Peyer's patch (tissue), 4 donors: ENCODE measurements around the gene MRNIP.

Experiments
- POLR2A ChIP-seq, 2 donors: fragments of 450-650 bp; IDR thresholded peaks; one replicate each; pipeline ENCODE4 v1.5.1; 2017; ENCODE audit warnings: antibody characterized with exemption in 2 of 2, mild to moderate bottlenecking in 2 of 2, moderate library complexity in 2 of 2
- TF ChIP-seq, protein P1 (sequence below), 6 experiments: fragments of 450-650 bp in 4 of 6; fragments of 200-600 bp in 2 of 6; sonication (generic) in 1 of 6; IDR thresholded peaks; one replicate each; pipeline ENCODE4 v1.5.1; 2017 to 2019; ENCODE audit warnings: antibody characterized with exemption in 6 of 6, mild to moderate bottlenecking in 3 of 6, moderate library complexity in 1 of 6

GRCh38 chr5:179791881-179792611 is 66.6 kb downstream of the MRNIP start:
- TF ChIP-seq, protein P1, sequence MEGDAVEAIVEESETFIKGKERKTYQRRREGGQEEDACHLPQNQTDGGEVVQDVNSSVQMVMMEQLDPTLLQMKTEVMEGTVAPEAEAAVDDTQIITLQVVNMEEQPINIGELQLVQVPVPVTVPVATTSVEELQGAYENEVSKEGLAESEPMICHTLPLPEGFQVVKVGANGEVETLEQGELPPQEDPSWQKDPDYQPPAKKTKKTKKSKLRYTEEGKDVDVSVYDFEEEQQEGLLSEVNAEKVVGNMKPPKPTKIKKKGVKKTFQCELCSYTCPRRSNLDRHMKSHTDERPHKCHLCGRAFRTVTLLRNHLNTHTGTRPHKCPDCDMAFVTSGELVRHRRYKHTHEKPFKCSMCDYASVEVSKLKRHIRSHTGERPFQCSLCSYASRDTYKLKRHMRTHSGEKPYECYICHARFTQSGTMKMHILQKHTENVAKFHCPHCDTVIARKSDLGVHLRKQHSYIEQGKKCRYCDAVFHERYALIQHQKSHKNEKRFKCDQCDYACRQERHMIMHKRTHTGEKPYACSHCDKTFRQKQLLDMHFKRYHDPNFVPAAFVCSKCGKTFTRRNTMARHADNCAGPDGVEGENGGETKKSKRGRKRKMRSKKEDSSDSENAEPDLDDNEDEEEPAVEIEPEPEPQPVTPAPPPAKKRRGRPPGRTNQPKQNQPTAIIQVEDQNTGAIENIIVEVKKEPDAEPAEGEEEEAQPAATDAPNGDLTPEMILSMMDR (IDR thresholded peaks at IDR 0.05), result no peak
- no peak for TF ChIP-seq POLR2A (IDR thresholded peaks at IDR 0.05)
